Loucy (cell line): ENCODE data around the gene FCGR3A.

Experiments used
- EZH2phosphoT487 ChIP-seq: fragments of 200-600 bp; IDR thresholded peaks from 2 replicates; pipeline ENCODE4 v1.6.1; 2018; ENCODE audit warnings: antibody characterized with exemption, mild to moderate bottlenecking, moderate library complexity, borderline replicate concordance
- TF ChIP-seq, protein P1 (sequence below): fragments of 200-600 bp; sonication (generic); conservative IDR thresholded peaks from 2 replicates; pipeline ENCODE4 v1.5.1; 2014; ENCODE audit warnings: mild to moderate bottlenecking, antibody characterized with exemption, low read length

DNA sequence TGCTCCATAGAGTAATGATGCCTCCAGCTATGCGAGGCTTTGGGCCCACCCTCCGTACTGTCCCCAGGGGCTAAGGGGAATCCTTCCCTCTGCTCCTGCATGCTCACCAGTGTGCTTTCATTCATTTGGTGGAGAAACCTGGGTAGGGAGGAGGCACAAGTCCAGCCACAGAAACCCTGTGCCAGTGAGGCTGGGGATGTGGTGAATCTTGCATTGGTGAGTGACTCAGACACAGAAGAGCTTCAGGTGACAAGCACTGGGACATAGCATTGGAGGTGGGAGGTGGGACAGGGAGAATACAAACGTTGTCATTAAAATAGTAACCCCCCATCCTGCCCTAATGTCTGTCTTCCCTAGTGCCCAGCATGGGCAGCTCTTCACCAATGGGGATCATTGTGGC is 39.1 kb downstream of the FCGR3A start:
- TF ChIP-seq, protein P1, sequence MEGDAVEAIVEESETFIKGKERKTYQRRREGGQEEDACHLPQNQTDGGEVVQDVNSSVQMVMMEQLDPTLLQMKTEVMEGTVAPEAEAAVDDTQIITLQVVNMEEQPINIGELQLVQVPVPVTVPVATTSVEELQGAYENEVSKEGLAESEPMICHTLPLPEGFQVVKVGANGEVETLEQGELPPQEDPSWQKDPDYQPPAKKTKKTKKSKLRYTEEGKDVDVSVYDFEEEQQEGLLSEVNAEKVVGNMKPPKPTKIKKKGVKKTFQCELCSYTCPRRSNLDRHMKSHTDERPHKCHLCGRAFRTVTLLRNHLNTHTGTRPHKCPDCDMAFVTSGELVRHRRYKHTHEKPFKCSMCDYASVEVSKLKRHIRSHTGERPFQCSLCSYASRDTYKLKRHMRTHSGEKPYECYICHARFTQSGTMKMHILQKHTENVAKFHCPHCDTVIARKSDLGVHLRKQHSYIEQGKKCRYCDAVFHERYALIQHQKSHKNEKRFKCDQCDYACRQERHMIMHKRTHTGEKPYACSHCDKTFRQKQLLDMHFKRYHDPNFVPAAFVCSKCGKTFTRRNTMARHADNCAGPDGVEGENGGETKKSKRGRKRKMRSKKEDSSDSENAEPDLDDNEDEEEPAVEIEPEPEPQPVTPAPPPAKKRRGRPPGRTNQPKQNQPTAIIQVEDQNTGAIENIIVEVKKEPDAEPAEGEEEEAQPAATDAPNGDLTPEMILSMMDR: no peak
- no peak for TF ChIP-seq EZH2phosphoT487
